ENCODE data around the gene HSF2BP. TPM values are rescaled to one million over a fixed set of nuclear protein-coding genes. Genes with fewer than 3 reads are reported as not detected.

The HSF2BP gene
- 1 to 10 TPM; 1.7 to 6.3 (median 1.9) TPM for total RNA-seq

- Histone ChIP-seq H3K4me1 (peaks cover 0 to 41% (median 11%) of the 10 kb centered on the region in 4 donors), H3K9me3 (no peaks in the 10 kb centered on the region), H3K4me3 (peak within 1 kb of the TSS; percentile 63 to 99 (median 80)), H3K27me3 (no peaks in the 10 kb centered on the region), H3K27ac (peak within 1 kb of the TSS; percentile 70 to 85 (median 84)), H3K36me3 (peaks cover 0 to 25% (median 0%) of the 10 kb centered on the region in 3 donors)
- 6 to 12% methylated on average over 45 to 87 of the region's 92 CpGs for WGBS, 2 donors
- DNase-seq (ENCODE audit: low spot score in 2 of 2) = peak; percentile 60 to 71
- TF ChIP-seq POLR2A (IDR thresholded peaks at IDR 0.05) = peak; percentile 27 to 75
- peak in 1 of 2 donors; percentile 54 for TF ChIP-seq EP300 (IDR thresholded peaks at IDR 0.05)
- peak in 1 of 5 experiments; percentile 56 for TF ChIP-seq CTCF (IDR thresholded peaks at IDR 0.05)
Measured at GRCh38 chr21:43659136-43660000, at the start of gene HSF2BP, which contains the start of gene RRP1B. HSF2BP (minus strand) TSS chr21:43659488; CDS start chr21:43658096, 1,392 bp downstream. RRP1B (plus strand) TSS chr21:43659560; CDS start chr21:43659665, 105 bp downstream.

- WGBS, 2 donors = 90 to 91% methylated on average over 13 of the region's 13 CpGs
- TF ChIP-seq POLR2A (IDR thresholded peaks at IDR 0.05) (no peak), CTCF (IDR thresholded peaks at IDR 0.05) (no peak), EP300 (IDR thresholded peaks at IDR 0.05) (no peak)
Measured at GRCh38 chr21:43708745-43709381, 49.6 kb upstream of the HSF2BP start.

GRCh38 chr21:43707462-43707861, 48.2 kb upstream of the HSF2BP start:
- no peak overlapping the region for H3K4me3 ChIP-seq
- no peak for DNase-seq (ENCODE audit: low spot score in 2 of 2)
- no peak overlapping the region for H3K27ac ChIP-seq
- H3K27me3 ChIP-seq = no peaks in the 10 kb centered on the region
- peaks cover 0 to 17% (median 0%) of the 10 kb centered on the region in 4 donors for H3K4me1 ChIP-seq
- no peaks in the 10 kb centered on the region for H3K36me3 ChIP-seq
- H3K9me3 ChIP-seq = no peaks in the 10 kb centered on the region
- WGBS, 2 donors = 86 to 92% methylated on average over 9 of the region's 9 CpGs
- TF ChIP-seq CTCF (IDR thresholded peaks at IDR 0.05) (no peak), EP300 (IDR thresholded peaks at IDR 0.05) (no peak), POLR2A (IDR thresholded peaks at IDR 0.05) (no peak)

More at GRCh38 chr21:43708745-43709381, 49.6 kb upstream of the HSF2BP start:
- Histone ChIP-seq H3K27ac (no peak overlapping the region), H3K36me3 (no peaks in the 10 kb centered on the region), H3K27me3 (no peaks in the 10 kb centered on the region), H3K9me3 (no peaks in the 10 kb centered on the region), H3K4me3 (no peak overlapping the region), H3K4me1 (peaks cover 0 to 12% (median 0%) of the 10 kb centered on the region in 4 donors)
- no peak for DNase-seq (ENCODE audit: low spot score in 2 of 2)

GRCh38 chr21:43703035-43703880, 44.0 kb upstream of the HSF2BP start:
- Histone ChIP-seq H3K9me3 (no peaks in the 10 kb centered on the region), H3K4me1 (peaks cover 0 to 9% (median 0%) of the 10 kb centered on the region in 4 donors), H3K4me3 (no peak overlapping the region), H3K36me3 (peaks cover 0 to 11% (median 0%) of the 10 kb centered on the region in 3 donors), H3K27ac (no peak overlapping the region), H3K27me3 (no peaks in the 10 kb centered on the region)
- TF ChIP-seq CTCF (IDR thresholded peaks at IDR 0.05) = no peak
- WGBS, 2 donors = 27 to 39% methylated on average over 26 to 29 of the region's 29 CpGs
- no peak for DNase-seq (ENCODE audit: low spot score in 2 of 2)

All from tibial nerve (tissue), 4 donors.